ENCODE measurements around the gene DUSP15. TPM values are rescaled to one million over a fixed set of nuclear protein-coding genes. Genes with fewer than 3 reads are reported as not detected.
"Not testable (repeated sequence)": the region's sequence is repeated elsewhere in the genome, so short reads cannot be mapped to it uniquely, and the experiment has no call there.

Gene DUSP15
- total RNA-seq, 1 donor from 2014 or later = not detected

- H3K4me3 ChIP-seq (ENCODE audit: low read depth, low read length) = no peak overlapping the region
- DNase-seq (ENCODE audit: low read depth) = no peak
- TF ChIP-seq CTCF (conservative IDR thresholded peaks at IDR 0.05; ENCODE audit: low read depth, low read length) = no peak
Measured at GRCh38 chr20:31817461-31817860, 52.9 kb downstream of the DUSP15 start.

GRCh38 chr20:31816221-31816620 lies 54.1 kb downstream of the DUSP15 start:
- no peak overlapping the region for H3K4me3 ChIP-seq (ENCODE audit: low read depth, low read length)
- TF ChIP-seq CTCF (conservative IDR thresholded peaks at IDR 0.05; ENCODE audit: low read depth, low read length) = no peak
- no peak for DNase-seq (ENCODE audit: low read depth)

DNA sequence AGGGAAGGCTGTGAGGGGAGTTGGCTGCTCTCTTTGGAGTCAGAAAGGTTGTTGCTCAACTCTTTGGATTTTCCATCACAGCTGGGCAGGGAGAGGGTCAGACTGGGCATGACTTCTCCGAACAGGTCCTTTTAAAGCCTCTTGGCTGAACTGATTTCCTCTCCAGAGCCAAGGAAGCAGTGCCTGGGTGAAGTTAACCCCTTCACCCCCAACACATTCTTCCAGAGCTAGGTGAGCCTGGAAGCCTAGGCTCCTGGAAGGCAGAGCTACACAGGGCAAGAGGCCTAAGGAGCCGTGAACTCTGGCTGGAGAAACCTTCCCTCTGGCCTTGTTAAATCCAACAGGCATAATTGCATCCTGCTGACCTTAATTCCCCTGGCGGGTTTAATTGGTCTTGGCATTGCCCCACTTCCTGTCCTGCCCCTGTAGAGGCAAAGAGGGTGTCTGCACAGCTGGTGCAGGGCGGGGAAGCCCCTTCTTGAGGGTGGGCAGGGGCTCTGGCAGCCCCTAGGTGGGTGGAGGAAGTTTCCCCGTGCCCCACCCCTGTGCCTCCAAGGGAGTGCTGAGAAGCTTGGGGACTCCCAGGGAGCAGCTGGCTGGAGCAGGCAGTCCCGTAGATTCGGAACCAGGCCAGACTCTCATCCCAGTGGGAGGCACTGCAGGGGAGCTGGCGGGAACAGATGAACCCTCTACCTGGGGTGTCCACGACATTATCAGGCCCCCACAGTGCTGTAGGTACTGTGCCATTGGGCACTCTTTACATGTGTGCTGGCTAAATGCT lies 54.7 kb downstream of the DUSP15 start:
- H3K4me3 ChIP-seq (ENCODE audit: low read depth, low read length) = no peak overlapping the region
- no peak for TF ChIP-seq CTCF (conservative IDR thresholded peaks at IDR 0.05; ENCODE audit: low read depth, low read length)
- DNase-seq (ENCODE audit: low read depth) = no peak

- not testable (repeated sequence) for DNase-seq (ENCODE audit: low read depth)
Measured at GRCh38 chr20:31814142-31814541, 56.2 kb downstream of the DUSP15 start.

GRCh38 chr20:31813611-31814010 lies 56.7 kb downstream of the DUSP15 start:
- no peak for DNase-seq (ENCODE audit: low read depth)
- no peak for TF ChIP-seq CTCF (conservative IDR thresholded peaks at IDR 0.05; ENCODE audit: low read depth, low read length)
- H3K4me3 ChIP-seq (ENCODE audit: low read depth, low read length) = no peak overlapping the region

More at GRCh38 chr20:31814142-31814541, 56.2 kb downstream of the DUSP15 start:
- H3K4me3 ChIP-seq (ENCODE audit: low read depth, low read length) = not testable (repeated sequence)

GRCh38 chr20:31811796-31812728 lies 58.3 kb downstream of the DUSP15 start:
- H3K4me3 ChIP-seq (ENCODE audit: low read depth, low read length) = no peak overlapping the region
- no peak for DNase-seq (ENCODE audit: low read depth)
- no peak for TF ChIP-seq CTCF (conservative IDR thresholded peaks at IDR 0.05; ENCODE audit: low read depth, low read length)

GRCh38 chr20:31811198-31811597 lies 59.1 kb downstream of the DUSP15 start:
- H3K4me3 ChIP-seq (ENCODE audit: low read depth, low read length) = no peak overlapping the region
- no peak for TF ChIP-seq CTCF (conservative IDR thresholded peaks at IDR 0.05; ENCODE audit: low read depth, low read length)
- no peak for DNase-seq (ENCODE audit: low read depth)
